Transverse colon (tissue), 4 donors: ENCODE measurements around the gene CDK9. TPM values are rescaled to one million over a fixed set of nuclear protein-coding genes. Genes with fewer than 3 reads are reported as not detected.
A peak's percentile ranks its signal among the peaks of the same experiment; 100 is the strongest.

ENCODE experiments used
- DNase-seq: peaks from one replicate; pipeline ENCODE4 v3.0.0-alpha.2; 2019
- H3K27ac ChIP-seq, 4 donors: fragments of 200-600 bp; sonication (generic); 2 replicates each; pipeline ENCODE4 v1.5.1; 2016 to 2018; ENCODE audit warnings: inconsistent platforms in 4 of 4
- H3K27me3 ChIP-seq: fragments of 200-600 bp; sonication (generic); 2 replicates; pipeline ENCODE4 v1.5.1; 2017; ENCODE audit warnings: inconsistent platforms
- H3K36me3 ChIP-seq, 4 donors: fragments of 200-600 bp; sonication (generic); 2 replicates each; pipeline ENCODE4 v1.5.1; 2017 to 2019; ENCODE audit warnings: inconsistent platforms in 4 of 4
- H3K4me1 ChIP-seq, 4 donors: fragments of 200-600 bp; sonication (generic); 2 replicates each; pipeline ENCODE4 v1.5.1; 2017 to 2020; ENCODE audit warnings: inconsistent platforms in 4 of 4
- H3K4me3 ChIP-seq, 4 donors: fragments of 200-600 bp; sonication (generic); 1 replicate in 1 of 4; 2 replicates in 3 of 4; pipeline versions ENCODE4 v1.5.1 to v1.6.1; 2017 to 2019; ENCODE audit warnings: inconsistent platforms in 4 of 4
- H3K9me3 ChIP-seq, 2 donors: fragments of 200-600 bp; sonication (generic); 2 replicates each; pipeline ENCODE4 v1.5.1; 2017 to 2019; ENCODE audit warnings: inconsistent platforms in 2 of 2
- EP300 ChIP-seq: sonication (generic); formaldehyde crosslinking; IDR thresholded peaks from one replicate; pipeline ENCODE4 v1.6.1; 2017; ENCODE audit warnings: antibody characterized with exemption, low read depth
- POLR2A ChIP-seq: fragments of 450-650 bp; IDR thresholded peaks from one replicate; pipeline ENCODE4 v1.6.1; 2016; ENCODE audit warnings: antibody characterized with exemption, mild to moderate bottlenecking, moderate library complexity
- POLR2AphosphoS5 ChIP-seq, 3 donors: sonication (generic); formaldehyde crosslinking; IDR thresholded peaks; one replicate each; pipeline ENCODE4 v1.6.1; 2016; ENCODE audit warnings: antibody characterized with exemption in 3 of 3
- WGBS, 2 donors: methylation state at CpG; one replicate each; pipeline ENCODE4 v1.1.5; 2018; ENCODE audit warnings: low coverage in 1 of 2; 5-methylcytosine and 5-hydroxymethylcytosine counted together
- in situ Hi-C, 4 donors: fragments of 200-750 bp; cut with MboI; loops; one replicate each; pipeline versions ENCODE4 v1.15.0 to v1.15.1; 2017; ENCODE audit warnings: low sequenced_read_pairs in 3 of 4, low pct_ligation_motif_present in 1 of 4, low pct_unique_long_range_greater_than_20kb in 1 of 4
- intact Hi-C: fragments of 100-400 bp; cut with DNase I; formaldehyde crosslinking; loops from one replicate; pipeline ENCODE4 v1.15.1; 2023; ENCODE audit warnings: low total_unique reads
- total RNA-seq, 4 donors: library from RNA; depleted of rRNA; stranded (reverse); fragments of >200 nt; gene quantifications; one replicate each; pipeline ENCODE4 v1.1.0, GENCODE V29; 2016
- TF ChIP-seq, protein P1 (sequence below), 5 experiments: fragments of 200-600 bp in 3 of 5; fragments of 450-650 bp in 2 of 5; sonication (generic) in 3 of 5; IDR thresholded peaks; 1 replicate in 2 of 5; 2 replicates in 3 of 5; pipeline ENCODE4 v1.5.1; 2016 to 2017; ENCODE audit warnings: antibody characterized with exemption in 5 of 5, inconsistent platforms in 3 of 5, mild to moderate bottlenecking in 2 of 5, moderate library complexity in 1 of 5

CDK9 gene
- total RNA-seq, 4 donors from 2014 or later, result 32.6 to 78.9 (median 49.3) TPM

DNA sequence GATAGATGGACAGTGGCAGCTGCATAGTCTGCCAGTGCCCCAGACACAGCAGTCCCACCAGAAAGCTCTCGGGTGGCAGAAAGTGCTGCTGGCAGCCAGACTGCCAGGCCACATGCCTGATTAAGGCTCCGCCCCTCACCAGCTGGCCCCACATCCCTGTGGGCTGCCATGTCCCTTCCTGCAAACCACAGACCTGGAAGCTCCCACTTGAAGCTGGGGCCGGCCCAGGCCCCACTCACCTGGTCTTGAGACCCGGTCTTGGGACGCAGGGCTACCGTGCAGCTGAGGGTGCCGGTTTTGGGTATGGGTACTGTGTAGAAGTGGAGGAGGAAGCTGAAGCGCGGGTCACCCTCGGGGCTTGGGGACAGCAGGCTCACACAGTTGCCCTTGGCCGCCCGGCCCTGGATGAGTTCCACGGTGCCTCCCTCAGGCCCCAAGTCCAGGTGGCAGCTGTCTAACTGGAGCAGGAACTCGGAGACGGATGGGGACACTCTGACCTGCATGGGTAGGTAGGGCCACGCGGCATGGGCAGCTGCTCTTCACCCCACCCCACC, 32.1 kb downstream of the CDK9 start:
- intact Hi-C loops, result no loop called here
- Histone ChIP-seq H3K27ac (no peak overlapping the region), H3K27me3 (no peaks in the 10 kb centered on the region), H3K4me3 (no peak overlapping the region), H3K9me3 (no peaks in the 10 kb centered on the region), H3K36me3 (peaks cover 0 to 13% (median 4%) of the 10 kb centered on the region in 4 donors), H3K4me1 (no peaks in the 10 kb centered on the region)
- no peak for DNase-seq
- TF ChIP-seq POLR2A (no peak), EP300 (no peak), POLR2AphosphoS5 (IDR thresholded peaks at IDR 0.05) (no peak)
- TF ChIP-seq, protein P1, sequence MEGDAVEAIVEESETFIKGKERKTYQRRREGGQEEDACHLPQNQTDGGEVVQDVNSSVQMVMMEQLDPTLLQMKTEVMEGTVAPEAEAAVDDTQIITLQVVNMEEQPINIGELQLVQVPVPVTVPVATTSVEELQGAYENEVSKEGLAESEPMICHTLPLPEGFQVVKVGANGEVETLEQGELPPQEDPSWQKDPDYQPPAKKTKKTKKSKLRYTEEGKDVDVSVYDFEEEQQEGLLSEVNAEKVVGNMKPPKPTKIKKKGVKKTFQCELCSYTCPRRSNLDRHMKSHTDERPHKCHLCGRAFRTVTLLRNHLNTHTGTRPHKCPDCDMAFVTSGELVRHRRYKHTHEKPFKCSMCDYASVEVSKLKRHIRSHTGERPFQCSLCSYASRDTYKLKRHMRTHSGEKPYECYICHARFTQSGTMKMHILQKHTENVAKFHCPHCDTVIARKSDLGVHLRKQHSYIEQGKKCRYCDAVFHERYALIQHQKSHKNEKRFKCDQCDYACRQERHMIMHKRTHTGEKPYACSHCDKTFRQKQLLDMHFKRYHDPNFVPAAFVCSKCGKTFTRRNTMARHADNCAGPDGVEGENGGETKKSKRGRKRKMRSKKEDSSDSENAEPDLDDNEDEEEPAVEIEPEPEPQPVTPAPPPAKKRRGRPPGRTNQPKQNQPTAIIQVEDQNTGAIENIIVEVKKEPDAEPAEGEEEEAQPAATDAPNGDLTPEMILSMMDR (IDR thresholded peaks at IDR 0.05), result no peak
- in situ Hi-C loops, result no loop called here
- 83% methylated on average over 17 of the region's 17 CpGs; no CpG with 5 or more reads in 1 of the 2 donors for WGBS, 2 donors

DNA sequence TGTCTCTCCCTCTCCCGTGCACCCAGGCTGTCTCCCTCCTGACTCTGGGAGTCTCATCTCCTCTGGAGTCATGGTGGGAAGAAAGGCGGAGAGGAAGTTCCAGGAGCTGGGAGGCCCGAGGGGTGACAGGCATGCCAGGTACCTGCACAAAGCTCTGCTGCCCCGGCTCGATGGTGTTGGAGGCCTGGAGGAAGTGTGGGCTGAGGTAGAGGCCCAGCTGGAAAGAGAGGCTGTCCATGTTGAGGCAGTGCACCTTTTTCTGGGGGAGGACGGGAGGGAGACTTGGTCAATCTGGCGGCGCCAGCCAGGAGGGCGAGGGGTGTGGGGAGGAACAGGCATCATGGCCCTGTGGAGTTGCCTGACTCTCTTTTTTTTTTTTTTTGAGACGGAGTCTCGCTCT, 32.7 kb downstream of the CDK9 start:
- DNase-seq, result no peak
- intact Hi-C loops, result no loop called here
- peaks cover 0 to 7% (median under 1%) of the 10 kb centered on the region in 4 donors for H3K36me3 ChIP-seq
- in situ Hi-C loops, result no loop called here
- TF ChIP-seq, protein P1 (IDR thresholded peaks at IDR 0.05), result no peak
- TF ChIP-seq POLR2A (no peak), POLR2AphosphoS5 (IDR thresholded peaks at IDR 0.05) (no peak), EP300 (no peak)
- no peak overlapping the region for H3K27ac ChIP-seq
- no peaks in the 10 kb centered on the region for H3K9me3 ChIP-seq
- no peaks in the 10 kb centered on the region for H3K27me3 ChIP-seq
- WGBS, 2 donors, result 87 to 100% methylated on average over 4 to 11 of the region's 11 CpGs
- H3K4me1 ChIP-seq, result no peaks in the 10 kb centered on the region
- no peak overlapping the region for H3K4me3 ChIP-seq

DNA sequence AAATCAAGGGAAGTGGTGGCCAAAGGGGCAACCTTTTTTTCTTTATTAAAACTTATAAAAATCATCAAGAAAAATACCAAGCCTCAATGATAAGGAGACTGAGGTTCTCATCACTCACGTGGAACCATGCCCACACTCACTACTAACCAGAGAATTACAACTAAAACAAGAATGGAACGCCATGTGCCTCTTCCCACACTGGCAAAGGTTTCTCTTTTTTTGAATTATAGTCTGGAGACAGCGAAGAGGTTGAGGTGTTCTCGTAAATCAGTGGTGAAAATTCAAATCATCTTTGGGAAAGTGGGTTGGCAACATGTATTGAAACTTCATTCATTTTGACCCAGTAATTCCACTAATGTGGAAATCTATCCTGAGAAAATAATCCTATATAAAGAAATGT, 36.3 kb downstream of the CDK9 start:
- H3K27ac ChIP-seq, result no peak overlapping the region
- H3K36me3 ChIP-seq, result no peaks in the 10 kb centered on the region
- no peak for DNase-seq
- no peak for TF ChIP-seq EP300
- no peak for TF ChIP-seq POLR2A
- TF ChIP-seq POLR2AphosphoS5 (IDR thresholded peaks at IDR 0.05), result no peak
- H3K9me3 ChIP-seq, result no peaks in the 10 kb centered on the region
- peaks cover 0 to 9% (median 1%) of the 10 kb centered on the region in 4 donors for H3K4me1 ChIP-seq
- 63 to 83% methylated on average over 4 of the region's 4 CpGs for WGBS, 2 donors
- in situ Hi-C loops (no loop called here), intact Hi-C loops (no loop called here)
- H3K4me3 ChIP-seq, result no peak overlapping the region
- peaks cover 9% of the 10 kb centered on the region for H3K27me3 ChIP-seq

DNA sequence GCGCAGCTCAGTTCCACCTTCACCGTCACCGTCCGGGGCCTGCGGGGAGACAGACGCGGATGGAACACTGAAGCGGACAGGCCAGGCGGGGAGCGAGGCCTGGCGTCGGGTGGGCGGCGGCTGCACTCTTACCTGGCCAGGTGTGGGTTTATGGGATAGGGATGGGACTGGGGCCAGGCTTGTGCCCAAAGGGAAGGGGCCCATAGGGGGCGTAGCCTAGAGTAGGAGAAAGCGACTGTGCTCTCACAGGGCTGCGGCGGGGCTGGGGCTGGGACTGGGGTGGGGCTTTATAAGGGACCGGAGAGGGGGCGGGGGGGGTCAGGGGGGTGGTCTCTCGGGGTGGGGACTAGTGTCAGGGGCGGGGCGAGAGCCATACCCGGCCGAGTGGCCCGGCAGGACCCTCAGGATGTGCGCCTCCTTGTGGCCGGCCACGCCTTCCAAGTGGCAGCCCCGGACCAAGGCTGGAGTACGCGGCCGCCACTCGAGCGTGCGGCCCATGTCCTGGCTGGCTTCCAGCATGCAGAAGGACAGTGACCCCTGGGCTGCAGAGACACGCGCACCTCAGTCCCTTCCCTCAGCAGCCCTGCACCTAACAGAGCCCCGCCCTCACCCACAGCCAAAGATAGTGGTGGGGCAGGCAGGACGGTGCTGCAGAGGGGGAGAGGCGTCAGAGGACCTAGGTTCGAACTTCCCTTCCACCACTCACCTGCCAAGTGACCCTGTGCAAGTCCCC, 39.7 kb downstream of the CDK9 start:
- in situ Hi-C loops, result no loop called here
- no peak for TF ChIP-seq POLR2AphosphoS5 (IDR thresholded peaks at IDR 0.05)
- TF ChIP-seq POLR2A, result no peak
- TF ChIP-seq, protein P1 (IDR thresholded peaks at IDR 0.05), result peak in 4 of 5 experiments; percentile 22 to 53 (median 41)
- Histone ChIP-seq H3K36me3 (no peaks in the 10 kb centered on the region), H3K27ac (no peak overlapping the region), H3K27me3 (peaks cover 14% of the 10 kb centered on the region), H3K4me3 (no peak overlapping the region), H3K9me3 (no peaks in the 10 kb centered on the region), H3K4me1 (peaks cover 0 to 31% (median 13%) of the 10 kb centered on the region in 4 donors)
- WGBS, 2 donors, result 40% methylated on average over 31 of the region's 42 CpGs; no CpG with 5 or more reads in 1 of the 2 donors
- peak; percentile 59 for DNase-seq
- intact Hi-C loops, result no loop called here
